Measurements from ENCODE around the gene CEP19. TPM values are rescaled to one million over a fixed set of nuclear protein-coding genes. Genes with fewer than 3 reads are reported as not detected.
A peak's percentile ranks its signal among the peaks of the same experiment; 100 is the strongest.

Gene CEP19, protein sequence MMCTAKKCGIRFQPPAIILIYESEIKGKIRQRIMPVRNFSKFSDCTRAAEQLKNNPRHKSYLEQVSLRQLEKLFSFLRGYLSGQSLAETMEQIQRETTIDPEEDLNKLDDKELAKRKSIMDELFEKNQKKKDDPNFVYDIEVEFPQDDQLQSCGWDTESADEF
- 1 to 10 TPM in 1 of 3 donors, under 1 TPM in 2; 0.23 to 3.8 (median 0.70) TPM for total RNA-seq
- long read RNA-seq, donor 1, transcript CEP19-202 (3 exons, 2,201 nt) = major isoform, 5 of 6 reads
- long read RNA-seq, donor 1, partial matches to known transcripts = 0 of 6 reads
- long read RNA-seq, donor 1, other reads (novel, unspliced or antisense) = 1 of 6 reads
- long read RNA-seq, donor 2, partial matches to known transcripts = 1 of 1 reads
- long read RNA-seq, donor 2, other reads (novel, unspliced or antisense) = 0 of 1 reads

GRCh38 chr3:196711838-196712513 lies at the start of gene CEP19, which contains the start of gene PIGX:
Gene CEP19, minus strand, starts transcription at chr3:196712250. Its CDS starts 3,593 bp downstream, at chr3:196708657.
Gene PIGX, plus strand, starts transcription at chr3:196712377.
- TF ChIP-seq, protein P1, sequence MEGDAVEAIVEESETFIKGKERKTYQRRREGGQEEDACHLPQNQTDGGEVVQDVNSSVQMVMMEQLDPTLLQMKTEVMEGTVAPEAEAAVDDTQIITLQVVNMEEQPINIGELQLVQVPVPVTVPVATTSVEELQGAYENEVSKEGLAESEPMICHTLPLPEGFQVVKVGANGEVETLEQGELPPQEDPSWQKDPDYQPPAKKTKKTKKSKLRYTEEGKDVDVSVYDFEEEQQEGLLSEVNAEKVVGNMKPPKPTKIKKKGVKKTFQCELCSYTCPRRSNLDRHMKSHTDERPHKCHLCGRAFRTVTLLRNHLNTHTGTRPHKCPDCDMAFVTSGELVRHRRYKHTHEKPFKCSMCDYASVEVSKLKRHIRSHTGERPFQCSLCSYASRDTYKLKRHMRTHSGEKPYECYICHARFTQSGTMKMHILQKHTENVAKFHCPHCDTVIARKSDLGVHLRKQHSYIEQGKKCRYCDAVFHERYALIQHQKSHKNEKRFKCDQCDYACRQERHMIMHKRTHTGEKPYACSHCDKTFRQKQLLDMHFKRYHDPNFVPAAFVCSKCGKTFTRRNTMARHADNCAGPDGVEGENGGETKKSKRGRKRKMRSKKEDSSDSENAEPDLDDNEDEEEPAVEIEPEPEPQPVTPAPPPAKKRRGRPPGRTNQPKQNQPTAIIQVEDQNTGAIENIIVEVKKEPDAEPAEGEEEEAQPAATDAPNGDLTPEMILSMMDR (IDR thresholded peaks at IDR 0.05) = no peak
- DNase-seq (peak; percentile 83 to 91 (median 88)), ATAC-seq (peak; percentile 97)
- Histone ChIP-seq H3K36me3 (ENCODE audit: low read depth) (no peaks in the 10 kb centered on the region), H3K4me3 (peak within 1 kb of the TSS; percentile 63), H3K9me3 (no peaks in the 10 kb centered on the region), H3K4me1 (ENCODE audit: low read depth) (peaks cover 16% of the 10 kb centered on the region)
- intact Hi-C loops (cut with DNase I, micrococcal nuclease) = no loop called here

- H3K9me3 ChIP-seq = peaks cover 5% of the 10 kb centered on the region
- H3K4me1 ChIP-seq (ENCODE audit: low read depth) = peaks cover 19% of the 10 kb centered on the region
- TF ChIP-seq, protein P1 (IDR thresholded peaks at IDR 0.05) = no peak
- H3K4me3 ChIP-seq = no peak overlapping the region
- no peak for DNase-seq
- no peak for ATAC-seq
- intact Hi-C loops (cut with DNase I, micrococcal nuclease) = no loop called here
- no peaks in the 10 kb centered on the region for H3K36me3 ChIP-seq (ENCODE audit: low read depth)
Observed at GRCh38 chr3:196757876-196758739, 46.1 kb upstream of the CEP19 start.

DNA sequence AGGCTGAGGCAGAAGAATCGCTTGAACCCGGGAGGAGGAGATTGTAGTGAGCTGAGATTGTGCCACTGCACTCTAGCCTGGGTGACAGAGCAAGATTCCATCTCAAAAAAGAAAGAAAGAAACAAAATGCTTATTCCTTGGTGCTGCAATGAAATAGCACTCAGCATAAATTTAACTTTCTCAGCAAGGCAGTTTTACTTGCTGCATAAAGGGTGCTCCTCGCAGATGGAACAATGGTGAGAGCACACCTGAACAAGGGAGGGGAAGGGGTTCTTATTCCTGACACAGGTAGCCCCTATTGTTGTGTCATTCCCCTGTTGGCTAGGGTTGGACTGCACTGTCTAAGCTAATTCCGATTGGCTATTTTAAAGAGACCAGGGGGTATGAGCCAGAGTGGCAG lies 44.7 kb upstream of the CEP19 start:
- intact Hi-C loops (cut with DNase I, micrococcal nuclease) = no loop called here
- peaks cover 19% of the 10 kb centered on the region for H3K4me1 ChIP-seq (ENCODE audit: low read depth)
- ATAC-seq = no peak
- no peaks in the 10 kb centered on the region for H3K36me3 ChIP-seq (ENCODE audit: low read depth)
- no peak for DNase-seq
- TF ChIP-seq, protein P1 (IDR thresholded peaks at IDR 0.05) = no peak
- H3K9me3 ChIP-seq = peaks cover 5% of the 10 kb centered on the region
- no peak overlapping the region for H3K4me3 ChIP-seq

DNA sequence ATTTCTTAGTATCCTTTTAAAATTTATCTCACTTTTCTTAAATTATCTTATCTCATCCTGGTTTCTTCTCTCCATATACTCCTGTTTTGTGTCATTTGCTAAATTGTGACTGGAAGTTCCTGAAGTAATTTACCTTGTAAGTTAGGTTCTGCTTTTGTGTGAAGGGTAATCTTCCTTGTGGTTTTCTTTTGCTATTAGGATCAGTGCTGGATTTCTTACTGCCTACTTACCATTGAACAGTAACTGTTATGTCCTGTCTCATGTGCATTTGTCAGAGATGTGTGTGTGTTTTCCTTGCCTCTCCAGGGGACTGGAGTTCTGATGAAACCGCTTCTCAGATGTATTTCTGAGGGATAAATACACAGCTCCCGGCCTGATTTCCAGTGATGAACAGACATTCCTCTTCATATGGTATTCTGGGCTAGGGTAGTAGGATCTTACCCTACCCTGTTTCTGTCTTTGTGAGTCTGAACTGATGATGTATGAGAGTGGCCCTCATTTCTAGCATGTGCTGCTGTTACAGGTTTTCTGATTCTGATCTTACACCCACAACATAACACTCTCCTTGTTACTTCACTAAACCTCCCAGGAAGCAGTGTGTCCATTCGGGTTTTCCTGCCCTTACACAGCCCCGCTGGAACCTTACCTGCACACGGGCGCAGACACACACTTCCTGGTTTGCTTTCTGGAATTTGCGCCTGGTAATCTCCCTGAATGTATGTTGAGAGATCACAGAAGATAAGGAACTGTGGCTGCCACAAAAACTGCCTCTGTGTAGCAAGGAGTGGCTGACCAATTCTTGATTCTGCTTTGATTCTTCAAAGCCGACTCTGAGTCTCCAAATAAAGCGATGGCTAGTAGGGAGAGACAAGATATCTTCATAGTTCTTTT lies 42.3 kb upstream of the CEP19 start:
- no peak overlapping the region for H3K4me3 ChIP-seq
- no peaks in the 10 kb centered on the region for H3K36me3 ChIP-seq (ENCODE audit: low read depth)
- DNase-seq (peak in 2 of 3 donors; percentile 61 to 62), ATAC-seq (peak; percentile 98)
- H3K9me3 ChIP-seq = peaks cover 5% of the 10 kb centered on the region
- intact Hi-C loops (cut with DNase I, micrococcal nuclease) = no loop called here
- TF ChIP-seq, protein P1 (IDR thresholded peaks at IDR 0.05) = no peak
- H3K4me1 ChIP-seq (ENCODE audit: low read depth) = peaks cover 19% of the 10 kb centered on the region
